GM18951 (cell line): Measurements from ENCODE around the gene MB.
"Not testable (repeated sequence)": the region's sequence is repeated elsewhere in the genome, so short reads cannot be mapped to it uniquely, and the experiment has no call there.

Source experiments
- POLR2A ChIP-seq: IDR thresholded peaks from 4 replicates; pipeline ENCODE4 v1.6.1; 2011; ENCODE audit warnings: mild to moderate bottlenecking; ENCODE audit not compliant: insufficient read length, insufficient read depth; ENCODE audit errors: extremely low read depth
- in situ Hi-C: fragments of 300-500 bp; cut with MboI; formaldehyde crosslinking; loops from one replicate; pipeline ENCODE4 v1.12.0; 2022; ENCODE audit warnings: low sequenced_read_pairs, mixed read lengths, inconsistent platforms; ENCODE audit not compliant: unreplicated experiment

Gene MB

GRCh38 chr22:35617137-35617755 lies at the start of gene MB:
Gene MB (minus strand): TSS chr22:35617329. CDS start chr22:35617257, 72 bp downstream.
- in situ Hi-C loops, result loop anchor here (25.0 kb wide), 1 partner anchor 495 kb away; no protein-coding TSS in a partner anchor
- no peak for TF ChIP-seq POLR2A

- in situ Hi-C loops, result not testable (repeated sequence)
These were observed 49.6 kb upstream of the MB start for GRCh38 chr22:35666699-35667098.

DNA sequence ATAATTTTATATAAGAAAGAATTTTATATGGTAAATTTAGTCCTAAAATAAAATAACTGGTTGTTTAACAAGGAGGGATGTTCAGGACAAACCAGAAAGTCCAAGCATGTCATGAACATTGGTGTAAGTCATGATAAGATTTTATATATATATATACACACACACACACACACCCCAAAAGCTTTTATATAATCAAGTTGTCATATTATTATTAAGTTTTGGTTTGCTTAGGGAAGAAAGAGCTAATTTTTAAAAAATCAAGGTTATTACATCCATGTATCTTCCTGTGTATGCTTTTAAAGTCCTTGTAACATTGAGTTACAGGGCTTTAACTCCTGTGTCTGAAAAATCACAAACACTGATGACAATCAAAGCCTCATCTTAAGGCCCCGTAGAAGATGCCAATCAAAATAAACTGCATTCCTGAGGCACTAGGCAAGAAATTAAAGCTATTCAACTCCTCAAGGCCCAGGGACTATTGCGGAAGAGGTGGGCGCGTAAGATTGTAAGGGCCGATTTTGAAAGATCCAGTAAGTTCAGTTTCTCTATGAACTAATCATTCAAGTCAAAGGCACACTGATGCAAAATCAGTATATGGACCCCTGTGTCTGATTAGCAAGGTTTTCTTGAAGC lies 47.9 kb upstream of the MB start:
- in situ Hi-C loops, result no loop called here
- no peak for TF ChIP-seq POLR2A

- in situ Hi-C loops, result no loop called here
- no peak for TF ChIP-seq POLR2A
These were observed 46.2 kb upstream of the MB start for GRCh38 chr22:35663371-35663770.

DNA sequence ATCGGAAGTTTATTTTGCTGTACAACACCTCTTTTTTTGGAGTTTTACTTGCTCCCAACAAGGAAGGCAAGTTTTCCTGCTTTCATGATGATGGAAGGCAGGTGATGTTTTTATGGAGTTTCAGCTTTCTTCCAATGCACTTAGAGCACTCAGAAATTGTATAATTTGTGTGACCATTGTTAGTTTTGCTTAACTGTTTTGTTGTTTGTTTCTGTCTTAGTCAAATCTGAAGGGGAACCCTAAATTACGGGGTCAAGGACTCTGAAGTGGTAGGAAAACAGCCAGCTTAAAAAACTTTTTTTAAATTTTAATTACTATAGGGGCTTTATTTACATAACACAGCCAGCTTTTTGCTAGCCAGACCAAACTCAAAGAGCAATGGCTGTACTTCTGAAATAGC lies 45.8 kb upstream of the MB start:
- in situ Hi-C loops, result no loop called here
- no peak for TF ChIP-seq POLR2A

DNA sequence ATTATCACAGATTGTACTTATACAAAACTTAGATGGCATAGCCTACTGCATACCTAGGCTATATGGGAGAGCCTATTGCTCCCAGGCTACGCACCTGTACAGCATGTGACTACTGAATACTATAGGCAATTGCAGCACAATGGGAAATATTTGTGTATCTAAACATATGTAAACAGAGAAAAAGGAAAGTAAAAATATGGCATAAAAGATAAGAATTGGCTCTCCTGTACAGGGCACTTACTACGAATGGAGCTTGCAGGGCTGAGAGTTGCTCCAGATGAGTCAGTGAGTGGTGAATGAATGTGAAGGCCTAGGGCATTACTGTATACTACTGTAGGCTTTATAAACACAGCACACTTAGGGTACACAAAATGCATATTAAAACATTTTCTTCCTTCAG lies 44.3 kb upstream of the MB start:
- no peak for TF ChIP-seq POLR2A
- in situ Hi-C loops, result no loop called here

- TF ChIP-seq POLR2A, result no peak
- in situ Hi-C loops, result no loop called here
These were observed 43.4 kb upstream of the MB start for GRCh38 chr22:35660291-35661127.

DNA sequence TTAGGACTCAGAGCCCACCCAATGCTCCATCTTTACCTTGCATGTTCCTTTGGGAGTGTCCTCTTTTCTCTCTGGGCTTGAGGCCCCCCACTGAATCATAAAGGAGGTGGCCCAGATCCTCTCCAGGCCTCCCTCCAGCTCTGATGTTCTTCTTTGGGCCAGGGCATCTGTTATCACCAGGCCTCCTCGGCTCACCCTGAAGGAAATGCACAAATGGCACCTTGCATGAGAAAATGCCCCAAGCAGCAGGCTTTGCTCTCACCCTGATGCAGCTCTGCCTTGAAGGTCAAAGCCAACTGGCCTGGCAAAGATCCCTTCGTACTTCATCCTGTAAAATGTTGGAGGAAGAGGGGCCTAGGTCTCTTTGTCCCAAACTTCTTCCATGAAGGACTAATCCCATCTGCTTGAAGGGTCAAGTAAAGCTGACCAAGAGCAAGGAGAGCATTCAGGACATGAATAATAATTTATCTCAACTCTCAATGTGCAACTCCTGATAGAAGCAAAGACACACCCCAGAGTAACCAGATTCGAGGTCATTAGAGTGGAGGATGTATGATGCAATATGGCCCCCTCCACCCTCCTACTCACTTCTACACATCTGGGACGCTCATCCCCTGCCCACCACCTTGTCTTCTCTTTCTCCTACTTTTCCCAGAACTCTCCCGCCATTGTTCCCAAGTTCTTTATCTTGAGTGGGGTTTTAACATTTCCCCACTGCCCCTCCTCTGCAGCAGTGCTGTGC lies 40.6 kb upstream of the MB start:
- in situ Hi-C loops, result no loop called here
- no peak for TF ChIP-seq POLR2A

GRCh38 chr22:35656284-35656752 lies 39.2 kb upstream of the MB start:
- TF ChIP-seq POLR2A, result no peak
- in situ Hi-C loops, result no loop called here

- in situ Hi-C loops, result no loop called here
- TF ChIP-seq POLR2A, result no peak
These were observed 36.7 kb upstream of the MB start for GRCh38 chr22:35653824-35654223.

GRCh38 chr22:35651085-35651484 lies 34.0 kb upstream of the MB start:
- TF ChIP-seq POLR2A, result no peak
- in situ Hi-C loops, result no loop called here

GRCh38 chr22:35649636-35650250 lies 32.6 kb upstream of the MB start:
- TF ChIP-seq POLR2A, result no peak
- in situ Hi-C loops, result no loop called here
